Testis (tissue), 3 donors: ENCODE results near the gene CMTM1. TPM values are rescaled to one million over a fixed set of nuclear protein-coding genes. Genes with fewer than 3 reads are reported as not detected.

ENCODE experiments used
- DNase-seq: peaks from one replicate; pipeline ENCODE4 v3.0.0-alpha.2; 2019
- H3K27ac ChIP-seq, 2 donors: fragments of 200-600 bp; sonication (generic); one replicate each; pipeline ENCODE4 v1.5.1; 2019
- H3K27me3 ChIP-seq: fragments of 200-600 bp; sonication (generic); one replicate; pipeline ENCODE4 v1.5.1; 2019
- H3K36me3 ChIP-seq: fragments of 200-600 bp; sonication (generic); one replicate; pipeline ENCODE4 v1.5.1; 2017; ENCODE audit warnings: low read depth; ENCODE audit errors: missing control alignments
- H3K4me1 ChIP-seq: fragments of 200-600 bp; sonication (generic); one replicate; pipeline ENCODE4 v1.5.1; 2019
- H3K4me3 ChIP-seq, 2 donors: fragments of 200-600 bp; sonication (generic); one replicate each; pipeline ENCODE4 v1.5.1; 2017 to 2019
- H3K9me3 ChIP-seq: fragments of 200-600 bp; sonication (generic); one replicate; pipeline ENCODE4 v1.5.1; 2017
- CTCF ChIP-seq, 3 experiments: fragments of 450-650 bp in 2 of 3; fragments of 200-600 bp in 1 of 3; sonication (generic) in 1 of 3; IDR thresholded peaks; one replicate each; pipeline ENCODE4 v1.5.1; 2016 to 2019; ENCODE audit warnings: antibody characterized with exemption in 3 of 3, mild to moderate bottlenecking in 2 of 3, moderate library complexity in 1 of 3
- POLR2A ChIP-seq: fragments of 450-650 bp; IDR thresholded peaks from one replicate; pipeline ENCODE4 v1.6.1; 2017; ENCODE audit warnings: antibody characterized with exemption, mild to moderate bottlenecking, moderate library complexity
- WGBS, 2 donors: methylation state at CpG; one replicate each; pipeline ENCODE4 v1.1.5; 2018; 5-methylcytosine and 5-hydroxymethylcytosine counted together
- intact Hi-C: fragments of 100-400 bp; cut with DNase I; formaldehyde crosslinking; loops from one replicate; pipeline ENCODE4 v1.15.1; 2023; ENCODE audit warnings: low total_unique reads
- polyA plus RNA-seq: library from polyadenylated mRNA; stranded (reverse); fragments of 350-450 nt; fragmentation: Illumina TruSeq; extraction: RNeasy Lipid Tissue Mini Kit (QIAGEN cat#74804); gene quantifications from one replicate; pipeline ENCODE4 v1.2.3, GENCODE V29; 2014; ENCODE audit warnings: low read depth, low replicate concordance; ENCODE audit not compliant: insufficient read depth
- total RNA-seq, 2 donors: library from RNA; depleted of rRNA; stranded (reverse); fragments of >200 nt; gene quantifications; one replicate each; pipeline ENCODE4 v1.2.3, GENCODE V29; 2016

The CMTM1 gene
- total and polyA plus RNA-seq, 3 donors from 2014 or later, result 24.0 to 103 (median 47.5) TPM

- Histone ChIP-seq H3K4me1 (peaks cover 6% of the 10 kb centered on the region), H3K27ac (no peak overlapping the region), H3K9me3 (no peaks in the 10 kb centered on the region), H3K4me3 (no peak overlapping the region), H3K27me3 (no peaks in the 10 kb centered on the region), H3K36me3 (no peaks in the 10 kb centered on the region)
- 88 to 95% methylated on average over 3 of the region's 3 CpGs for WGBS, 2 donors
- no peak for DNase-seq
- intact Hi-C loops, result no loop called here
- TF ChIP-seq POLR2A, result no peak
- no peak for TF ChIP-seq CTCF (IDR thresholded peaks at IDR 0.05)
Measured at GRCh38 chr16:66574531-66574930, 8.3 kb downstream of the CMTM1 start.

GRCh38 chr16:66575060-66575459 is 8.8 kb downstream of the CMTM1 start:
- peaks cover 6% of the 10 kb centered on the region for H3K4me1 ChIP-seq
- no peaks in the 10 kb centered on the region for H3K9me3 ChIP-seq
- TF ChIP-seq POLR2A, result no peak
- TF ChIP-seq CTCF (IDR thresholded peaks at IDR 0.05), result no peak
- DNase-seq, result no peak
- H3K27me3 ChIP-seq, result no peaks in the 10 kb centered on the region
- WGBS, 2 donors, result 82 to 89% methylated on average over 3 of the region's 3 CpGs
- H3K27ac ChIP-seq, result no peak overlapping the region
- H3K36me3 ChIP-seq, result no peaks in the 10 kb centered on the region
- H3K4me3 ChIP-seq, result no peak overlapping the region
- intact Hi-C loops, result no loop called here

- peaks cover 6% of the 10 kb centered on the region for H3K4me1 ChIP-seq
- H3K27ac ChIP-seq, result no peak overlapping the region
- WGBS, 2 donors, result 78 to 82% methylated on average over 5 of the region's 5 CpGs
- H3K27me3 ChIP-seq, result no peaks in the 10 kb centered on the region
- intact Hi-C loops, result no loop called here
- DNase-seq, result no peak
- TF ChIP-seq CTCF (IDR thresholded peaks at IDR 0.05), result no peak
- no peak for TF ChIP-seq POLR2A
- H3K4me3 ChIP-seq, result no peak overlapping the region
- H3K9me3 ChIP-seq, result no peaks in the 10 kb centered on the region
- H3K36me3 ChIP-seq, result no peaks in the 10 kb centered on the region
Measured at GRCh38 chr16:66576296-66576695, 10.1 kb downstream of the CMTM1 start.

- Histone ChIP-seq H3K27ac (no peak within 1 kb of the TSS), H3K9me3 (no peaks in the 10 kb centered on the region), H3K4me1 (peaks cover 6% of the 10 kb centered on the region), H3K36me3 (no peaks in the 10 kb centered on the region), H3K4me3 (peak within 1 kb of the TSS in 1 of 2 donors; percentile 24), H3K27me3 (no peaks in the 10 kb centered on the region)
- WGBS, 2 donors, result 21 to 47% methylated on average over 26 to 72 of the region's 77 CpGs
- TF ChIP-seq POLR2A (no peak), CTCF (IDR thresholded peaks at IDR 0.05) (no peak)
- DNase-seq, result no peak
- intact Hi-C loops, result no loop called here
Measured at GRCh38 chr16:66578651-66579531, 12.7 kb downstream of the CMTM1 start, which contains the start of gene CMTM2. Gene CMTM2, plus strand, starts transcription at chr16:66579463. Its CDS starts 145 bp downstream, at chr16:66579608.
